ENCODE data around the gene MALL. TPM values are rescaled to one million over a fixed set of nuclear protein-coding genes. Genes with fewer than 3 reads are reported as not detected.

Gene MALL
- total RNA-seq, 6 donors from 2014 or later = 40.9 to 203 (median 120) TPM

GRCh38 chr2:110126086-110126773, 10.6 kb upstream of the MALL start:
- ATAC-seq (ENCODE audit: low FRiP score in 2 of 2) = peak in 1 of 2 donors; percentile 47
- Histone ChIP-seq H3K9me3 (no peaks in the 10 kb centered on the region), H3K4me3 (no peak overlapping the region), H3K27me3 (no peaks in the 10 kb centered on the region), H3K4me1 (peaks cover 0 to 20% (median 12%) of the 10 kb centered on the region in 4 donors), H3K27ac (peak overlapping the region in 1 of 4 donors; percentile 22), H3K36me3 (peaks cover 0 to 2% (median 0%) of the 10 kb centered on the region in 4 donors)
- TF ChIP-seq EP300 (IDR thresholded peaks at IDR 0.05) = no peak
- no peak for TF ChIP-seq POLR2AphosphoS5 (IDR thresholded peaks at IDR 0.05)
- no peak for TF ChIP-seq CTCF (IDR thresholded peaks at IDR 0.05)
- no peak for TF ChIP-seq POLR2A (IDR thresholded peaks at IDR 0.05)
- 51 to 78% methylated on average over 4 of the region's 4 CpGs for WGBS, 2 donors
- no peak for DNase-seq

- DNase-seq (no peak), ATAC-seq (ENCODE audit: low FRiP score in 2 of 2) (no peak)
- Histone ChIP-seq H3K36me3 (peaks cover 0 to 2% (median 0%) of the 10 kb centered on the region in 4 donors), H3K4me1 (peaks cover 0 to 29% (median 22%) of the 10 kb centered on the region in 4 donors), H3K9me3 (no peaks in the 10 kb centered on the region), H3K27ac (peak overlapping the region in 1 of 4 donors; percentile 27), H3K27me3 (no peaks in the 10 kb centered on the region), H3K4me3 (no peak overlapping the region)
- no peak for TF ChIP-seq CTCF (IDR thresholded peaks at IDR 0.05)
- TF ChIP-seq POLR2AphosphoS5 (IDR thresholded peaks at IDR 0.05) = no peak
- no peak for TF ChIP-seq POLR2A (IDR thresholded peaks at IDR 0.05)
- no peak for TF ChIP-seq EP300 (IDR thresholded peaks at IDR 0.05)
- 79 to 82% methylated on average over 6 of the region's 6 CpGs for WGBS, 2 donors
Observed at GRCh38 chr2:110124939-110125691, 9.5 kb upstream of the MALL start.

- H3K36me3 ChIP-seq = peaks cover 0 to 2% (median 0%) of the 10 kb centered on the region in 4 donors
- WGBS, 2 donors = 69 to 75% methylated on average over 2 to 4 of the region's 4 CpGs
- DNase-seq (peak in 1 of 2 donors; percentile 88), ATAC-seq (ENCODE audit: low FRiP score in 2 of 2) (peak; percentile 28 to 85)
- H3K4me1 ChIP-seq = peaks cover 0 to 33% (median 22%) of the 10 kb centered on the region in 4 donors
- H3K27me3 ChIP-seq = no peaks in the 10 kb centered on the region
- H3K27ac ChIP-seq = no peak overlapping the region
- no peak overlapping the region for H3K4me3 ChIP-seq
- no peaks in the 10 kb centered on the region for H3K9me3 ChIP-seq
- TF ChIP-seq POLR2A (IDR thresholded peaks at IDR 0.05) (no peak), POLR2AphosphoS5 (IDR thresholded peaks at IDR 0.05) (peak in 1 of 2 donors; percentile 9), CTCF (IDR thresholded peaks at IDR 0.05) (peak in 1 of 6 experiments; percentile 39), EP300 (IDR thresholded peaks at IDR 0.05) (no peak)
Observed at GRCh38 chr2:110124038-110124825, 8.6 kb upstream of the MALL start.

- H3K4me3 ChIP-seq = no peak overlapping the region
- DNase-seq (no peak), ATAC-seq (ENCODE audit: low FRiP score in 2 of 2) (no peak)
- no peaks in the 10 kb centered on the region for H3K9me3 ChIP-seq
- H3K36me3 ChIP-seq = no peaks in the 10 kb centered on the region
- H3K27ac ChIP-seq = no peak overlapping the region
- no peaks in the 10 kb centered on the region for H3K27me3 ChIP-seq
- H3K4me1 ChIP-seq = peaks cover 2 to 44% (median 22%) of the 10 kb centered on the region in 4 donors
- WGBS, 2 donors = 96% methylated on average over 3 of the region's 3 CpGs
- TF ChIP-seq CTCF (IDR thresholded peaks at IDR 0.05) (no peak), EP300 (IDR thresholded peaks at IDR 0.05) (no peak), POLR2A (IDR thresholded peaks at IDR 0.05) (no peak), POLR2AphosphoS5 (IDR thresholded peaks at IDR 0.05) (no peak)
Observed at GRCh38 chr2:110121592-110121991, 6.0 kb upstream of the MALL start.

Measured in upper lobe of left lung (tissue), 6 donors.